ENCODE measurements around the gene PRM2.

Gene PRM2

GRCh38 chr16:11307639-11308492 lies 31.6 kb upstream of the PRM2 start (continued):
- TF ChIP-seq ZSCAN16 (tag by site-specific recombination; IDR thresholded peaks at IDR 0.05) (no peak), ZNF174 (tag by site-specific recombination; IDR thresholded peaks at IDR 0.05) (no peak), ZNF169 (tag by site-specific recombination; IDR thresholded peaks at IDR 0.05) (no peak), BCL11B (tag by site-specific recombination; IDR thresholded peaks at IDR 0.05; ENCODE audit: low read depth) (no peak), KLF16 (tag by site-specific recombination; IDR thresholded peaks at IDR 0.05) (no peak), ZFP3 (tag by site-specific recombination; IDR thresholded peaks at IDR 0.05; ENCODE audit: low read depth) (no peak), ZBTB49 (tag by site-specific recombination; IDR thresholded peaks at IDR 0.05; ENCODE audit: low read depth) (no peak), ZNF473 (tag by site-specific recombination; IDR thresholded peaks at IDR 0.05) (no peak), GLI2 (tag by site-specific recombination; IDR thresholded peaks at IDR 0.05; ENCODE audit: borderline replicate concordance, low read depth) (no peak), ZNF580 (tag by site-specific recombination; IDR thresholded peaks at IDR 0.05) (no peak), ZNF211 (tag by site-specific recombination; IDR thresholded peaks at IDR 0.05; ENCODE audit: low read depth) (no peak)

- TF ChIP-seq ZNF146 (tag by site-specific recombination; IDR thresholded peaks at IDR 0.05) (peak; percentile 67), SCRT2 (tag by site-specific recombination; IDR thresholded peaks at IDR 0.05) (peak; percentile 34; the same call in 1 of the 2 replicates), ZNF76 (tag by site-specific recombination; IDR thresholded peaks at IDR 0.05; ENCODE audit: borderline replicate concordance, low read depth) (no peak)
- Histone ChIP-seq H3K4me3 (ENCODE audit: low read depth, low read length) (no peak overlapping the region), H3K4me1 (ENCODE audit: control insufficient read depth, insufficient read depth, low read length) (0 out of 2 replicates have a peak, but pooled peaks cover 2% of the 10 kb centered on the region), H3K9me3 (ENCODE audit: control insufficient read depth, insufficient read depth, low read depth, low read length) (no peaks in the 10 kb centered on the region), H3K27ac (ENCODE audit: extremely low read depth, low read depth, low read length) (no peak overlapping the region), H3K36me3 (ENCODE audit: control insufficient read depth in 2 of 2, insufficient read depth in 1 of 2, low read length in 2 of 2) (no peaks in the 10 kb centered on the region)
- CTCF ChIA-PET, result no interaction called here
- POLR2A ChIA-PET, result no interaction called here
These were observed 30.8 kb upstream of the PRM2 start for GRCh38 chr16:11306997-11307638.

GRCh38 chr16:11306381-11306780 lies 30.1 kb upstream of the PRM2 start:
- no peak for TF ChIP-seq ZFP41 (tag by site-specific recombination; IDR thresholded peaks at IDR 0.05; ENCODE audit: borderline replicate concordance)
- TF ChIP-seq SP3 (tag by site-specific recombination; IDR thresholded peaks at IDR 0.05), result no peak
- TF ChIP-seq REST (tag by site-specific recombination; IDR thresholded peaks at IDR 0.05), result no peak
- TF ChIP-seq ZNF37A (tag by site-specific recombination; IDR thresholded peaks at IDR 0.05), result no peak
- no peak for TF ChIP-seq HIC1 (tag by site-specific recombination; IDR thresholded peaks at IDR 0.05)
- POLR2A ChIA-PET, result no interaction called here
- Histone ChIP-seq H3K27ac (ENCODE audit: extremely low read depth, low read depth, low read length) (no peak overlapping the region), H3K36me3 (ENCODE audit: control insufficient read depth in 2 of 2, insufficient read depth in 1 of 2, low read length in 2 of 2) (no peaks in the 10 kb centered on the region), H3K4me1 (ENCODE audit: control insufficient read depth, insufficient read depth, low read length) (0 out of 2 replicates have a peak, but pooled peaks cover 2% of the 10 kb centered on the region), H3K4me3 (ENCODE audit: low read depth, low read length) (no peak overlapping the region), H3K9me3 (ENCODE audit: control insufficient read depth, insufficient read depth, low read depth, low read length) (no peaks in the 10 kb centered on the region)
- CTCF ChIA-PET, result interaction anchor here (0.6 kb wide), 1 partner anchor 98 kb away, joined by 4 read pairs; no protein-coding TSS in a partner anchor

All from HEK293 (cell line).